ENCODE measurements around the gene SLC25A11. TPM values are rescaled to one million over a fixed set of nuclear protein-coding genes. Genes with fewer than 3 reads are reported as not detected.

The SLC25A11 gene
- total RNA-seq, 1 experiment from 2014 or later: 82.4 TPM

- peak; percentile 100 for DNase-seq (ENCODE audit: low read depth)
Observed at GRCh38 chr17:4966844-4967538, 27.1 kb upstream of the SLC25A11 start.

DNA sequence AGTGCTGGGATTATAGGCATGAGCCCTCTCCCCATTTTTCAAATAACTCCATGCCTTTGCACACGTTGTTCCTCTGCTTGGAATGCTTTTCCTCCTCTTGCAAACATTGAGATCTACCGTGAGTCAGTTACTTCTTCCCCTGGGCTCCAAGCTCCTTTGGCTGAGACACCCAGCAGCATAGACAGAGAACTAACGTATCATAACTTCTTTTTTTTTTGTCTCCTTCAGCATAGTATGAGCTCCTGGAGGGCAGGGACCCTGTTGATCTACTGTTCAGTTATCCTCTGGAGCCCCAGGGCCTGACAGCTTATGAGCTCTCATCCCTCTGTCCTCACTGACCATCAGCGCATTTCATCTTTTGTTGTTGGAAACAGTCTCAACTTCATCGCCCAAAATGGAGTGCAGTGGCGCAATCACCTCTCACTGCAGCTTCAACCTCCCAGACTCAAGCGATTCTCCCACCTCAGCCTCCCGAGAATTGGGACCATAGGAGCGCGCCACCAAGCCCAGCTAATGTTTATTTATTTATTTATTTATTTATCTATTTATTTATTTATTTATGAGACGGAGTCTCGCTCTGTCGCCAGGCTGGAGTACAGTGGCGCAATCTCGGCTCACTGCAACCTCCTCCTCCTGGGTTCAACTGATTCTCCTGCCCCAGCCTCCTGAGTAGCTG, 25.6 kb upstream of the SLC25A11 start:
- no peak for DNase-seq (ENCODE audit: low read depth)

DNA sequence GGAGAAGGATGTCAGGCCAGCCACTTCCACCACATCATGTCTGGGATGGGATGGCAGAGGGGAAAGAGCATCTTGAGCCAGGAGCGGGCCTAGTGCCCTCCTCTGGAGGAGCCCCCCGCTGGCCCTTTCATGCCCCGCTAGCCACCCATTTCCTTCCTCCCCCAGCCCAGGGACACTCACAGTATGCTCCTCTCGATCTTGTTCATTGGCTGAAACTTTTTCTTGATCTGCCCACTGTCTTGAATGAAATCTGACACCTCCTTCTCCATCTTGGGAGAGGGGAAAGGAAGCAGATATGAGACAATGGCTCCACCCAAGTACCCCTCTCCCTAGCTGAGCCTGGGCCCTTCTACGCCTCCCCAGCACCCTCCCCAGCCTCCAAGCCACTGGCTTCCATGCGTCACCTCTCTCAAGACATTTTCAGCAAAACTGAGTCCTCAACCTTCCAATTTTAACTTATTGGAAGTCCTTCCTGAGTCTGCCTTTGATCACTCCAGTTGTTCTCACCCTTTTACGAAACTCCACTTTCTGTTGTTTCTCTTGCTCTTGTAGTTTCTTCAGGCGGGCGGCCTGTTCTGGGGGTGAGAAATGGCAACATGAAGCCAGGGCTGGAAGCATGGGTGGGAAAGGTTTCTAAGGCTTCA, 20.6 kb upstream of the SLC25A11 start:
- no peak for DNase-seq (ENCODE audit: low read depth)

DNA sequence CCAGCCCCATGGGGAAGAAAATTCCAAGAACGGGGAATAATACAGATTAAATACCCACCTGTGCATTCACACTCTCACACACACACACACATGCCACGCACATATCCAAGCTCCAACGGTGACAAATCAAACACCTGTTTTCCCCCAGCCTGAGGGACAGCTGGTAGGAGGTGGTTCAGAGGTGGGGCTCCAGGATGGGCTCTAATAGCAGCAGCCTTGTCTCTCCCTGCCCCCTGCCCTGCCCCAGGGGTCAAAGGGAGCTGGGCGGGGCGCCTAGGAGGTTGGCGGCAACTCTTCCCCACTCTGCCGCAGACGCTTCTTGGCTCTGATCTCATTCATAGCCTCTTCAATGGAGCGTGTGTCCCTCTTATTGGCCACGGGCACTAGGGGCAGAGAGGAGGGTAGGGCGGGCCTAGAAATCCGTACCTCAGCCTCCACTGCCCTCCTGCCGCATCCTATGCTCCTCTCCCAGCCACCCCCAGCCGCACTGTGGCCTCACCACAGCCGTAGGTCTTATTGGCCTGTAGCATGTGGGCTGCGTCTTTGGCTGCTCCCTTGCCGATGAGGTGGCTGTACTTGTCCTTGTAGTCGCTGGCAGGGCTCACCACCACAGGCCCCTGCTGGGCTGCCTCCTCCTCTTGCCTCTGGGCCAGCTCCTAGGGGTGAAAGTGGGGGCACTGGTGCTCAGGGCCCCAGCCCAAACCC, 19.6 kb upstream of the SLC25A11 start:
- DNase-seq (ENCODE audit: low read depth): no peak

DNA sequence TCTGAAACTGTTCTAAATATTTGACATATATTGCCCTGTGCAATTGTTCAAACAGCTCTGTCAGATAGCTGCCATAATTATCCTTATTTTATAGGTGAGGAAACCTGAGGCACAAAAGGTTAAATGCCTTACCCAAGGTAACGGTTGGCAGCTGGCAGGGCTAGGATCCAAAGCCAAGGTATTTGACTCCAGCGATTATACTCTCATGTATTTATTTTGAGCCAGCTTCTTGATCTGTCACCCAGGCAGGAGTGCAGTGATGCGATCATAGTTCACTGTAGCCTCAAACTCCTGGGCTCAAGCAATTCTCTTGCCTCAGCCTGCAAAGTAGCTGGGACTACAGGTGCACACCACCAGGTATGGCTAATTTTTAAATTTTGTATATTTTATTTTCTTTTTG, 18.3 kb upstream of the SLC25A11 start:
- no peak for DNase-seq (ENCODE audit: low read depth)

DNA sequence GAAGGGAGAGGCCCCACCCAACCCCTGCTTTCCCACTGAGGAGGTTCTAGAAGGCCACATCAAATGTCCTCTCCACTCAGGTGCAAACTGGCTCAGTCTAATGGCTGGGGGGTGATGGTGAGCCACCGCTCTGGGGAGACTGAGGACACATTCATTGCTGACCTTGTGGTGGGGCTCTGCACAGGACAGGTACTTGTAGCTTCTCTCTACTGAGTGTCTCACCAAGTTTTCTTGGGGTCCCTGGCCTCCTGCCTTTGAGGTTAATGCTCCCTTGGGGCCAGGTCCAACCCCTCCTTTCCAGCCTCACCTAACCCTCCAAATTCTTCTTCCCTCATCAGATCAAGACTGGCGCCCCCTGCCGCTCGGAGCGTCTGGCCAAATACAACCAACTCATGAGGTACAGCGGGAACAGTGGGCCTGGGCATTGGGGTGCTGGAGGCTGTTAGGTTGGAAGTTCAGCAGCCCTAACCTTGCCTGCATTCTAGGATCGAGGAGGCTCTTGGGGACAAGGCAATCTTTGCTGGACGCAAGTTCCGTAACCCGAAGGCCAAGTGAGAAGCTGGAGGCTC, 16.7 kb upstream of the SLC25A11 start:
- DNase-seq (ENCODE audit: low read depth): no peak

DNA sequence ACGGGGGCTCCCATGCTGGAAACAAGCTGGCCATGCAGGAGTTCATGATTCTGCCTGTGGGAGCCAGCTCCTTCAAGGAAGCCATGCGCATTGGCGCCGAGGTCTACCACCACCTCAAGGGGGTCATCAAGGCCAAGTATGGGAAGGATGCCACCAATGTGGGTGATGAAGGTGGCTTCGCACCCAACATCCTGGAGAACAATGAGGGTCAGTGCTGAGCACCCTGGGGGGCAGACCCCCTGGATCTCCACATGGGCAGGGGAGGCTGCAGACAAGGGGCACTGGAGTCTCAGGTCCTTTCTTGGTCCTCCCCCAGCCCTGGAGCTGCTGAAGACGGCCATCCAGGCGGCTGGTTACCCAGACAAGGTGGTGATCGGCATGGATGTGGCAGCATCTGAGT, 15.2 kb upstream of the SLC25A11 start:
- DNase-seq (ENCODE audit: low read depth): no peak

GRCh38 chr17:4953451-4953961, 13.7 kb upstream of the SLC25A11 start:
- peak; percentile 79 for DNase-seq (ENCODE audit: low read depth)

- DNase-seq (ENCODE audit: low read depth): no peak
Observed at GRCh38 chr17:4951486-4951885, 11.6 kb upstream of the SLC25A11 start.

DNA sequence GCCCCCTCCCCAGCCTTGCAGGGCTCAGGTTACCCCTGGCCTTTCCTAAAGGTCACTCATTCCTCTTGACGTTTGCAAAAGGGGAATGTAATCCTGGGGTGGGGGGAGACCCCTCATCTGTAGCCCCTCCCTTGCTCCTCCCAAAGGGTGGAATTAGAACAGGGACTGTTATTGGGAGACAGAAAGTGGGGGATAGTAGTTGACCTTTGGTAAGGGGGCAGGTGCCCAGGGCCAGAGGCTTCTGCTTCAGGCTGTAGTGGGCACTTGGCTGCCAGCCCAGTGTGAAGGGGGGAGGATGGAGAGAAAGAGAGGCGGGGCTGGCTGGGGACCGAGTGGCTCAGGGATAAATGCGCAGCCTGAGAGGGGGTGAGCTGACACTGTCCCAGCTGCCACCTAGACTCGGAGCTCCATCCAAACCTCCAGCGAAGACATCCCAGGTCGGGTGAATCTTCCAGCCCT, 10.9 kb upstream of the SLC25A11 start, which contains the start of gene ENO3:
TSS of gene ENO3 (plus strand) at position 374 of the 459 bp plus-strand sequence. CDS start 711 bp downstream, outside the sequence.
- DNase-seq (ENCODE audit: low read depth): no peak

DNA sequence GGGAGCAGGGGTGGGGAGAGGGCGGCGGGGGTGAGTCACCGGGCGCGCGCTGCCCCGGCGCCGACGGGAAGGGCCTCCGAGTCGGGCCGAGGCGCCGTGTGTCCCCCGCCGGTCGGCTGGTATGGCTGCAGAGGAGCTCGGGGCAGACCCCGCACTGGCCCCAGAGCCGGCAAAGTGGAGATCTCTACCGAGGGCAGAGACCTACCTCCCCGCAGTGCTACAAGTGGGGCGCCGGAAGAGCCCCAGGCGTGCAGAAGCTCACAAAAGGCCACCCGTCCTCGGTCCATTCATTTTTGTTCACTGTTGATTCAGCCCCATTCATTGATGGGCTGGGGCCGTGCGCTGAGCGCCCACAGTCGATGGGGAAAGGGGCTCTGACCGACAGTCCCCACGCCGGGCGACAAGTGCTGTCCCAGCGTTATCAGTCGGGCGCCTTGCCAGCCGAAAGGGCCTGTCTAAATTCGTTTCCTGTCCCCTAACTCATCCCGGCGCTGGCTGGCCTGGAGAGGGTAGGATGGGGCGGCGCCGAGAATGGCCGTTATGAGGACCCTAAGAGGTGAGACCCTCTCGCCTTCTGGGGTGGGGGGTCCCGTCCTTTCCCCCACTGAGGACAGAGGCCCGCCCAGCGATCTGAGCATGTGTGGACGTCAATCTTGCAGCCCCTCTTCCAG, 10.4 kb upstream of the SLC25A11 start:
- no peak for DNase-seq (ENCODE audit: low read depth)

DNA sequence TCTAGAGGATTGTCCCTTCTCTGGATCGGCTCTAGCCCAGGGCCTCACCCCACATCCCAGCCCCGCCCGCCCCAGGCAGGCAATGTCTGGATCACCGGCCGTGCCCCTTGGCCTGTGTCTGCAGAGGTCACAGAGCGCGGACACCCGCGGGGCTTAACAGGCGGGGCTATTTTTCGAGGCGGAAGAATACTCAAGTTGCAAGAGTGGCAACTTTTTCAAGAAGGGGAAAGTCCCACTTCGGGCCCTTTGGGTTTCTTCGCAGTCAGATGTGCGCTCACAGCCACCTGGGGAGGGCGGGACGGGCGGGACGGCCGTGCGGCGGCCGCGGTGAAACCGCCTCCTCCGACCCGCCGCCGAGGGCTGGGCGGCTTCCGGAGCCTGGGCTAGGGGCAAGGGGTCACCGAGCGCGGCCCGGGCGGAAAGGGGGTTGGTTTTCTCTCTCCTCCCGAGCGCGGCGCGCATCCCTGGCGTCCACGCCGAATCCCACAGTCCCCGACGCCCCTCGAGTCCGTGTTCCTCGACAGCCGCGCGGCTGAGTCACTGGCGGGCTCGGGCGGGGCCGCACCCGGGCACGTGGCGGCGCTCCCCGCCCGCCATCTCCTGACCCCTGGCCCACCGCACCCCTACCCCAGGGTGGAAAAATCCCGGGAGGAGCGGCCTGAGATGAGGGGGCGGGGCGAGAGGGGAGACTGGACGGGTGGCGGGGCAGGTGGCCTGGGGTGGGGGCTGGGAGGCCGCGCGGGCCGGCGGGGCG, 9.7 kb upstream of the SLC25A11 start:
- DNase-seq (ENCODE audit: low read depth): peak; percentile 83

- peak; percentile 96 for DNase-seq (ENCODE audit: low read depth)
Observed at GRCh38 chr17:4948931-4949320, 9.1 kb upstream of the SLC25A11 start.

DNA sequence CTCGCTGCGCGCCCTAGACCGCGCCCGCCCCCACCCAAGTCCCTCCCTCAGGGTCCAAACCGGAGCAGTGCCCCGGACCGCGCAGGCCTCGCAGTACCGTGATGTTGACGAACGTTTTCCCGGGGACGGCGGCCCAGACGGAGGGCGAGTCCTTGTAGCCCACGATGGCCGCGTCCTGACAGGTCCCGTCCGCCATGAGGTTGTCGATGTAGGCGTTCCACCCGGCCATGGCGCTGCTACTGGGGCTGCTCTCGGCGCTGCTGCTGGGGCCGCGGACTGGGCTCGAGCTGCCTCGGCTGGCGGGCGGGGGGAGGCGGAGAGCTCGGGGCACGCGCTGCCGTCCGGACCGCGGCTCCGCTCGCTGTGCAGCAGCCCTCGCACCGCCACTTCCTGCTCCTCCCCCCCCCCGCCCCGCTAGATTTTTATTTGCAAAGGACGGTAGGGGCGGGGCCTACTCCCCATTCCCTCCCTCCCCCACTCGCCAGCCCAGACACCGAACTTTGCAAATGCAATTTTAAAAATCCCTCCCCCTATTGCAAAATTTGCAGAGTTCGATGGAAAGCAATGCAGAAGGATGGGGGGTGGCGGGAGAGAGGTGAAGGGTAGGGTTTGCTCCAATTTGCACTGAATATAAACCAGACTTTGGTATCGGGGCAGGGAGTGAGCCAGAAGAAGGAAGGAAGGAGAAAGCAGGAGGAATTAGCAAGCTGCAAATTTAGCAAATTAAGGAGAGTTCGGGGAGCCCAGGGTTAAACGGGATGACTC, 8.5 kb upstream of the SLC25A11 start, which contains the start of gene PFN1:
TSS of gene PFN1 (minus strand) at position 365 of the 765 bp plus-strand sequence. CDS start at position 229, 136 bp downstream.
- peak; percentile 91 for DNase-seq (ENCODE audit: low read depth)

- peak; percentile 72 for DNase-seq (ENCODE audit: low read depth)
Observed at GRCh38 chr17:4947411-4948165, 7.7 kb upstream of the SLC25A11 start.

- DNase-seq (ENCODE audit: low read depth): no peak
Observed at GRCh38 chr17:4947010-4947410, 7.2 kb upstream of the SLC25A11 start.

GRCh38 chr17:4946312-4946976, 6.6 kb upstream of the SLC25A11 start:
- no peak for DNase-seq (ENCODE audit: low read depth)

DNA sequence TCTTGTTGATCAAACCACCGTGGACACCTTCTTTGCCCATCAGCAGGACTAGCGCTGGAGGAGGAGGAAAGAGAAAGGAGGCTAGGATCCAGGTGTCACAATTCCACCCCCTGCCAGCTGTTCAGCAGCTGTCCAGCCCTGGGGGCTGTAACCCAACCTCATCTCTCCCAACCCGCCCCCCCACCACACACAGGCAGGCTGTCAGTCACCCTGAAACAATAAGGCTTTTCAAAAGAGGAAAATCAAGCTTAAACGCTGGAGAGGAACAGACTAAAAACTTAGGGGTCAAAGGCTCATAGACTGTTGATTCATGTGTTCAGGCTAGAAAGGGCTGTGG, 6.1 kb upstream of the SLC25A11 start:
- DNase-seq (ENCODE audit: low read depth): no peak

All from Daoy (cell line).